ENCODE measurements around the gene LRP1B.

LRP1B gene

DNA sequence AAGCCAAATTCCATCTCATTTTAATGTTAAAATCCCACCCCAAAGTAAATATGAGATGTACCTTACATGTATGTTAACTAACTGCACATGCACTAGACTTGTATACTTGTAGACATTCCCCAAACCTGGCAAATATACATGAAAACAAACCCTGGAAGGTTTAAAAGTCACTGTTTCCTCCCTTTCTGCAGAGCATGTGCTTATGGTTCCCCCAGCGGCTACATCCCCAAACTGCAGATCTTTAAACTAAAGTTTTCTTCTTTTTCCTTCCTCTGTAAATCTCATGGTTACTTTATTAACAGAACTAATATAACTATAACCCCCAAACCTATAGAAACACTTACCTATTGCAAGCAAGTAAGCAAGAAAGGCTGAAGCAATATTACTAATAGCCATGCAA lies 731.5 kb downstream of the LRP1B start:
- Mint-ChIP-seq H3K36me3 (no peaks in the 10 kb centered on the region), H3K27me3 (no peaks in the 10 kb centered on the region), H3K9me3 (peaks cover 7% of the 10 kb centered on the region), H3K4me3 (no peak overlapping the region), H3K27ac (no peak overlapping the region), H3K4me1 (no peaks in the 10 kb centered on the region)

GRCh38 chr2:141393214-141393545 lies 737.6 kb downstream of the LRP1B start:
- no peaks in the 10 kb centered on the region for H3K36me3 Mint-ChIP-seq
- no peaks in the 10 kb centered on the region for H3K4me1 Mint-ChIP-seq
- no peaks in the 10 kb centered on the region for H3K27me3 Mint-ChIP-seq
- no peak overlapping the region for H3K27ac Mint-ChIP-seq
- no peak overlapping the region for H3K4me3 Mint-ChIP-seq
- H3K9me3 Mint-ChIP-seq, result no peaks in the 10 kb centered on the region

- no peaks in the 10 kb centered on the region for H3K36me3 Mint-ChIP-seq
- no peak overlapping the region for H3K4me3 Mint-ChIP-seq
- H3K27me3 Mint-ChIP-seq, result no peaks in the 10 kb centered on the region
- no peaks in the 10 kb centered on the region for H3K4me1 Mint-ChIP-seq
- no peak overlapping the region for H3K27ac Mint-ChIP-seq
- H3K9me3 Mint-ChIP-seq, result no peaks in the 10 kb centered on the region
Observed at GRCh38 chr2:141392517-141393213, 738.2 kb downstream of the LRP1B start.

DNA sequence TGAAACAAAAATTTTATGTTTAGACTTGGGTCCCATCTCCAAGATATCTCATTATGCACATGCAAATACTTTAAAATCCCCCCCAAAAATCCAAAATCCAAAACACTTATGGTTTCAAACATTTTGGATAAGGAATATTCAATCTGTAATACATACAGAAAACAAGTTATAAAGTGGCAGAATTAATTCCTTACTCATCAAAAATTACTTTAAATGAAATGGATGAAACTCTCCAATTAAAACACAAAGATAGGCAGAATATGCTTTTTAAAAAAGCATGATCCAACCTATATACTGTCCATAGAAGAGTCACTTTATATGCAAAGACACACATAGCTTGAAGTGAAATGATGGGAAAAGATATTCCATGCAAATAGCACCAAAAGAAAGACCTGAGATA lies 744.6 kb downstream of the LRP1B start:
- Mint-ChIP-seq H3K27ac (no peak overlapping the region), H3K9me3 (peaks cover 6% of the 10 kb centered on the region), H3K4me1 (no peaks in the 10 kb centered on the region)

DNA sequence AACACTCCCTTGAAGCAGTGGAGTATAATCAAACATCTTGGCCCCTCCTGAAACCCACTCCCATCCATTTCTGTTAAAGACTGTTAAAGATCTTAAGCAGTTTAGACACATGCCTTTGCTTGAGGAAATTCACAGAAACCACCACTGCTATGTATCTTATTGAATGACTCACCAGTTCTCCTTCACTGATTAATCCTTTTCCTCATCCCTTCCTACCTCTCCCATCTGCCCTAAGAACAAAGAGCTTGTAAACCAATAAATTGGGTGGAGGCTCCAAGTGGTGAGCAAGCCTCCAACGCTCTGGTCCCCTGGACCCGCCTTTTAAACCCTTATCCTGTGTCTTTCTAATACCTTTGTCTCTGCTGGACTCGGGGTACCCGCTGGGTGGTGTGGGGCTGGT lies 746.1 kb downstream of the LRP1B start:
- no peaks in the 10 kb centered on the region for H3K36me3 Mint-ChIP-seq
- no peaks in the 10 kb centered on the region for H3K27me3 Mint-ChIP-seq
- H3K4me3 Mint-ChIP-seq, result no peak overlapping the region

More for the DNA sequence above, 744.6 kb downstream of the LRP1B start:
- H3K4me3 Mint-ChIP-seq, result no peak overlapping the region
- no peaks in the 10 kb centered on the region for H3K36me3 Mint-ChIP-seq
- no peaks in the 10 kb centered on the region for H3K27me3 Mint-ChIP-seq

DNA sequence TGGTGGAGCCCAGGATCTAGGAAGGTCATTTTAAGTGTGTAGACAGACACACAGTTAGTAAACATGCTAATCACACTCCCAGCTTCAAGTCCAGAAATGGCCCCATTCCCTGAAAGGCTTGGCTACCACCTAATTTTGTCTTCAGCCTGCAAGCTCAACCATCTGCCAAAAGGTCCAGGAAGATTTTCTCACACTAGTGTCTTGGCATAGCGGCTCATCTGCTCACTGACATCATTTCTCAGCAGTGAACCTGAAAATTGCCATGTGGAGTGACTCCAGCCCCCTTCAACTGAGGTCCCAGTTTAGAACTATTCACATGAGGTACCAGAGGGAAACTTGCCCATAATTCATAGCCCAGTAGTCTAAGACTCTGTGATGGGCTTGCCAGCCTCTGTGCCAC lies 748.9 kb downstream of the LRP1B start:
- Mint-ChIP-seq H3K36me3 (no peaks in the 10 kb centered on the region), H3K4me1 (no peaks in the 10 kb centered on the region), H3K4me3 (no peak overlapping the region), H3K27me3 (no peaks in the 10 kb centered on the region), H3K27ac (no peak overlapping the region), H3K9me3 (peaks cover 23% of the 10 kb centered on the region)

More for the DNA sequence above, 746.1 kb downstream of the LRP1B start:
- no peak overlapping the region for H3K27ac Mint-ChIP-seq
- no peaks in the 10 kb centered on the region for H3K4me1 Mint-ChIP-seq
- H3K9me3 Mint-ChIP-seq, result peaks cover 14% of the 10 kb centered on the region

GRCh38 chr2:141380008-141380979 lies 750.5 kb downstream of the LRP1B start:
- peaks cover 18% of the 10 kb centered on the region for H3K9me3 Mint-ChIP-seq
- H3K27ac Mint-ChIP-seq, result no peak overlapping the region
- H3K4me1 Mint-ChIP-seq, result no peaks in the 10 kb centered on the region
- H3K36me3 Mint-ChIP-seq, result no peaks in the 10 kb centered on the region
- H3K4me3 Mint-ChIP-seq, result no peak overlapping the region
- H3K27me3 Mint-ChIP-seq, result no peaks in the 10 kb centered on the region

DNA sequence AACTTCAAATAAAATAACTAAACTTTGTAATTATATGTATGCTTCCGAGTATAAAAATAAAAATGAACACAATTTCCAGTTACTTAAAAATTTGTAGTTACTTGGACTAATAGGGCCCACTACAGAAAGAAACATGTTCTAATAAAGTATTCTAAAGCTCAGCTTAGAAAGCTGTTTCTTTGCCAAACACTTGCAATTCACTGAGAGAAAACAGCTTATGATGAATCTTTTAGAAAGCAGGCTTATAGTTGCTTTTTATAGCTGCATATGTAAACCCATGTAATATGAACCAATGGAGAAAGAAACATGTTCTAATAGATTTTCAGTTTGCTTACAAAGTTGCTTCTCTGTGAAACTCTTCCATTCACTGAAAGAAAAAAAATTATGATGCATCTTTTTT lies 766.0 kb downstream of the LRP1B start:
- H3K27ac Mint-ChIP-seq, result no peak overlapping the region
- no peaks in the 10 kb centered on the region for H3K36me3 Mint-ChIP-seq
- no peak overlapping the region for H3K4me3 Mint-ChIP-seq
- H3K4me1 Mint-ChIP-seq, result no peaks in the 10 kb centered on the region
- no peaks in the 10 kb centered on the region for H3K27me3 Mint-ChIP-seq
- peaks cover 2% of the 10 kb centered on the region for H3K9me3 Mint-ChIP-seq

- Mint-ChIP-seq H3K4me3 (no peak overlapping the region), H3K27ac (no peak overlapping the region), H3K27me3 (no peaks in the 10 kb centered on the region), H3K36me3 (no peaks in the 10 kb centered on the region), H3K4me1 (no peaks in the 10 kb centered on the region), H3K9me3 (peaks cover 5% of the 10 kb centered on the region)
Observed at GRCh38 chr2:141362311-141362710, 768.5 kb downstream of the LRP1B start.

DNA sequence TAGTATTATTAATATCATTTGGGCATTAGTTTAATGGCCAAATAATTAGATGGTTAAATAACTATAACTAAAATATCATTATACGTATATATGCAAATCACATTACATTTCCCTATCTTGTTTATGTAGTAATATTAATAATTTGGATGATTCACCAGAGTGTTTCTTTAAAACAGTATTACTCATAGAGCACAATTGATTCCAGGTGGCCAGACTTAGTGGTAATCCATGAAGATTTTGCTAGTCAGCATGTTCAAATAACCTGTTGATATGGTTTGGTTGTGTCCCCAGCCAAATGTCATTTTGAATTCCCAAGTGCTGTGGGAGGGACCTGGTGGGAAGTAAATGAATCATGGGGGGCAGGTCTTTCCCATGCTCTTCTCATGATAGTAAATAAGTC lies 782.3 kb downstream of the LRP1B start:
- Mint-ChIP-seq H3K4me1 (no peaks in the 10 kb centered on the region), H3K4me3 (no peak overlapping the region), H3K36me3 (no peaks in the 10 kb centered on the region), H3K27me3 (no peaks in the 10 kb centered on the region), H3K9me3 (peaks cover 5% of the 10 kb centered on the region), H3K27ac (no peak overlapping the region)

- Mint-ChIP-seq H3K27ac (no peak overlapping the region), H3K36me3 (no peaks in the 10 kb centered on the region), H3K4me3 (no peak overlapping the region), H3K27me3 (no peaks in the 10 kb centered on the region), H3K4me1 (no peaks in the 10 kb centered on the region), H3K9me3 (peaks cover 5% of the 10 kb centered on the region)
Observed at GRCh38 chr2:141341444-141341843, 789.4 kb downstream of the LRP1B start.

DNA sequence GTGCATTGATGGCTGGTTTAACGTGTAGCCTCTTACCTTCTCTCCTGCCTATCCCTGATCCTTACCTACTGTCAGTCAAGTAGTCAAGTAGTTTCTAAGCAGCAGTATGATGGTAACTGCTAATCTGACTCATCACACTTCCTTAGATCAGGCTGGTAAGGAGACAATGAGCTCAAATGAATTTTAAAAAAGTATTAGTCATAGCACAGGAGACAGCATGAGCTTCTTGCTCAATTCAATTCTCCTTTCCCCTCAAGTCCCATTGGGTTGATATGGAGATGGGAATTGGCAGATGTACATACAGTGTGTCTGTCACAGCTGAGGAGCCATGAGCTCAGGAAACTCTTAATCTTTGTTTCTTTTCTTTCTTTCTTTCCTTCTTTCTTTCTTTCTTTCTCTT lies 799.7 kb downstream of the LRP1B start:
- Mint-ChIP-seq H3K27me3 (no peaks in the 10 kb centered on the region), H3K9me3 (peaks cover 11% of the 10 kb centered on the region), H3K4me1 (no peaks in the 10 kb centered on the region), H3K36me3 (no peaks in the 10 kb centered on the region), H3K4me3 (no peak overlapping the region), H3K27ac (no peak overlapping the region)

DNA sequence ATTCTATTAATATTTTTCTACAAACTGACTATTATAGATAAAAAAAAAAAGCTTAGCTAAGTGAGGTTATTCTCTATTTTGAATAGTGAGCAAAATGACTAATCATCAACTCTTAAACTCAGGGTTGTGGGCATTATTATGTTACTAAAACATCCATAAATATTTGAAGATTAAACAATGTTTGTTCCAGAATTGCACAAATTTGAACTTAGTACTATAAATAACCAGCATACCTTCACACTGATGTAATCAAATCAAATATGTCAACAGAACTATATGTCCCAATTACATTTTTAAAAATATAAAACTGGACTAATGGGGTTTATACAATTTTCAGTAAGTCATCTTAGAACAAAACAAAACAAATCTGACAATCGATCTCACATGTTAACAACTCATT lies 800.9 kb downstream of the LRP1B start:
- no peak overlapping the region for H3K27ac Mint-ChIP-seq
- H3K9me3 Mint-ChIP-seq, result peaks cover 7% of the 10 kb centered on the region
- no peak overlapping the region for H3K4me3 Mint-ChIP-seq
- no peaks in the 10 kb centered on the region for H3K27me3 Mint-ChIP-seq
- H3K36me3 Mint-ChIP-seq, result no peaks in the 10 kb centered on the region
- H3K4me1 Mint-ChIP-seq, result no peaks in the 10 kb centered on the region

- Mint-ChIP-seq H3K27me3 (no peaks in the 10 kb centered on the region), H3K9me3 (no peaks in the 10 kb centered on the region), H3K36me3 (no peaks in the 10 kb centered on the region), H3K4me3 (no peak overlapping the region), H3K4me1 (no peaks in the 10 kb centered on the region), H3K27ac (no peak overlapping the region)
Observed at GRCh38 chr2:141323571-141323970, 807.2 kb downstream of the LRP1B start.

DNA sequence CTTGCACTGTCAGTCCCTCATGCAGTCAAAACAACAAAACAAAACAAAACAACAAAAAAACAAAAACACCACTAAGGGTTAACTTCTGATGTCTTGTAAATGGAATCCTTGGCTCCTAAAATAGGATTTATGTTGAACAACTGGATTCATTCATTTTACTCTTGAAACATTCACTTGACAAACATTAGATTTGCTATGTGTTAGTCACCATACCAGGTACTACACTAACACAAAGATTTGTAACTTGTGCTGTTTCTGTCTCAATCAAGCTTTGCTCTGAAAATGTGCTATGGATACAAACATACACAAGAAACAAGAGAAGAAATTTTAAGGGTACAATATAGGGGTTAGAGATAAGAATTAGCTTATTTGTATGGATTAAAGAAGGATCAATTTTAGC lies 812.8 kb downstream of the LRP1B start:
- H3K4me1 Mint-ChIP-seq, result no peaks in the 10 kb centered on the region
- H3K36me3 Mint-ChIP-seq, result no peaks in the 10 kb centered on the region
- no peaks in the 10 kb centered on the region for H3K9me3 Mint-ChIP-seq
- H3K27me3 Mint-ChIP-seq, result no peaks in the 10 kb centered on the region
- H3K27ac Mint-ChIP-seq, result no peak overlapping the region
- H3K4me3 Mint-ChIP-seq, result no peak overlapping the region

- no peak overlapping the region for H3K27ac Mint-ChIP-seq
- no peaks in the 10 kb centered on the region for H3K27me3 Mint-ChIP-seq
- H3K4me1 Mint-ChIP-seq, result no peaks in the 10 kb centered on the region
Observed at GRCh38 chr2:141316606-141317005, 814.2 kb downstream of the LRP1B start.

More at GRCh38 chr2:141316606-141317005, 814.2 kb downstream of the LRP1B start:
- Mint-ChIP-seq H3K4me3 (no peak overlapping the region), H3K9me3 (no peaks in the 10 kb centered on the region), H3K36me3 (no peaks in the 10 kb centered on the region)
